ENCODE data around the gene TIMM17A. TPM values are rescaled to one million over a fixed set of nuclear protein-coding genes. Genes with fewer than 3 reads are reported as not detected.

TIMM17A gene
- total and polyA plus RNA-seq, 7 donors = 45.4 to 176 (median 82.6) TPM

DNA sequence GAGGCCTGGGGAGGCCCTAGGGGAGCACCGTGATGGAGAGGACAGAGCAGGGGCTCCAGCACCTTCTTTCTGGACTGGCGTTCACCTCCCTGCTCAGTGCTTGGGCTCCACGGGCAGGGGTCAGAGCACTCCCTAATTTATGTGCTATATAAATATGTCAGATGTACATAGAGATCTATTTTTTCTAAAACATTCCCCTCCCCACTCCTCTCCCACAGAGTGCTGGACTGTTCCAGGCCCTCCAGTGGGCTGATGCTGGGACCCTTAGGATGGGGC lies 60.3 kb downstream of the TIMM17A start:
- no peaks in the 10 kb centered on the region for H3K36me3 ChIP-seq (ENCODE audit: insufficient read depth in 1 of 2, low read depth in 1 of 2)
- ATAC-seq (no peak), DNase-seq (no peak)
- H3K27ac ChIP-seq = no peak overlapping the region
- intact Hi-C loops (cut with DNase I) = no loop called here
- TF ChIP-seq, protein P1, sequence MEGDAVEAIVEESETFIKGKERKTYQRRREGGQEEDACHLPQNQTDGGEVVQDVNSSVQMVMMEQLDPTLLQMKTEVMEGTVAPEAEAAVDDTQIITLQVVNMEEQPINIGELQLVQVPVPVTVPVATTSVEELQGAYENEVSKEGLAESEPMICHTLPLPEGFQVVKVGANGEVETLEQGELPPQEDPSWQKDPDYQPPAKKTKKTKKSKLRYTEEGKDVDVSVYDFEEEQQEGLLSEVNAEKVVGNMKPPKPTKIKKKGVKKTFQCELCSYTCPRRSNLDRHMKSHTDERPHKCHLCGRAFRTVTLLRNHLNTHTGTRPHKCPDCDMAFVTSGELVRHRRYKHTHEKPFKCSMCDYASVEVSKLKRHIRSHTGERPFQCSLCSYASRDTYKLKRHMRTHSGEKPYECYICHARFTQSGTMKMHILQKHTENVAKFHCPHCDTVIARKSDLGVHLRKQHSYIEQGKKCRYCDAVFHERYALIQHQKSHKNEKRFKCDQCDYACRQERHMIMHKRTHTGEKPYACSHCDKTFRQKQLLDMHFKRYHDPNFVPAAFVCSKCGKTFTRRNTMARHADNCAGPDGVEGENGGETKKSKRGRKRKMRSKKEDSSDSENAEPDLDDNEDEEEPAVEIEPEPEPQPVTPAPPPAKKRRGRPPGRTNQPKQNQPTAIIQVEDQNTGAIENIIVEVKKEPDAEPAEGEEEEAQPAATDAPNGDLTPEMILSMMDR (IDR thresholded peaks at IDR 0.05) = no peak
- H3K4me1 ChIP-seq = no peaks in the 10 kb centered on the region
- 84 to 86% (median 85%) methylated on average over 3 of the region's 3 CpGs for WGBS, 3 donors
- H3K4me3 ChIP-seq = no peak overlapping the region
- no peaks in the 10 kb centered on the region for H3K27me3 ChIP-seq (ENCODE audit: insufficient read depth in 3 of 3, low read length in 2 of 3)
- no peaks in the 10 kb centered on the region for H3K9me3 ChIP-seq

DNA sequence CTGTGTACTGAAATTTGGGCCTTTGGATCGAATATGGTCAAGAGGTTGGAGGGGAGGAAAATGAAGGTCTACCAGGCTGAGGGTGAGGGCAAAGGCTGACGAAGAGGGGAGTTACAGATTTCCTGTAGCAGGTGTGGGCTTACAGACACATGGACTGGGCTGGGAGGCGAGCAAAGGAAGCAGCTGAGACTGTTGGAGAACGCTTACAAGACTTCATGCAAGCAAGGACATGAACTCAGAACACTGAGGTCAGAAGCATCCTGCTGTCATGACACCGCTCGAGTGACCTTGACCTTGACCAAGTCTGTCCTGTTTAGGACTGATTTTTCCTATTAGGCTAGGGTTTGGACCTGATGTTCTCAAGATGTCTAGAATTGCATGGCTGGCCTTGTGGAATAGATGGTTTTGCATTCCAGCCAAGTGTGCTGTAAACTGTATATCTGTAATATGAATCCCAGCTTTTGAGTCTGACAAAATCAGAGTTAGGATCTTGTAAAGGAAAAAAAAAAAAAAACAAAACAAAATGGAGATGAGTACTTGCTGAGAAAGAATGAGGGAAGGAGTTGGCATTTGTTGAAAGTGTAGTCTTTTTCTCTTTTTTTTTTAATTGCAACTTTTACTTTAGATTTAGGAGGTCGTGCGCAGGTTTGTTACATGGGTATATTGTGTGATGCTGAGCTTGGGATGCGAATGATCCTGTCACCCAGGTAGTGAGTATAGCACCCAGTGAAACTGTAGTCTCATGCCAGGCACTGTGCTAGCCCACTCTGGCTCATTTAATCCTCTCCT lies 60.9 kb downstream of the TIMM17A start:
- Histone ChIP-seq H3K4me1 (no peaks in the 10 kb centered on the region), H3K27ac (no peak overlapping the region), H3K36me3 (ENCODE audit: insufficient read depth in 1 of 2, low read depth in 1 of 2) (no peaks in the 10 kb centered on the region), H3K4me3 (no peak overlapping the region), H3K9me3 (no peaks in the 10 kb centered on the region), H3K27me3 (ENCODE audit: insufficient read depth in 3 of 3, low read length in 2 of 3) (no peaks in the 10 kb centered on the region)
- DNase-seq = no peak
- no peak for ATAC-seq
- intact Hi-C loops (cut with DNase I) = no loop called here
- TF ChIP-seq, protein P1 (IDR thresholded peaks at IDR 0.05) = no peak
- WGBS, 3 donors = 79 to 85% (median 82%) methylated on average over 9 of the region's 9 CpGs

DNA sequence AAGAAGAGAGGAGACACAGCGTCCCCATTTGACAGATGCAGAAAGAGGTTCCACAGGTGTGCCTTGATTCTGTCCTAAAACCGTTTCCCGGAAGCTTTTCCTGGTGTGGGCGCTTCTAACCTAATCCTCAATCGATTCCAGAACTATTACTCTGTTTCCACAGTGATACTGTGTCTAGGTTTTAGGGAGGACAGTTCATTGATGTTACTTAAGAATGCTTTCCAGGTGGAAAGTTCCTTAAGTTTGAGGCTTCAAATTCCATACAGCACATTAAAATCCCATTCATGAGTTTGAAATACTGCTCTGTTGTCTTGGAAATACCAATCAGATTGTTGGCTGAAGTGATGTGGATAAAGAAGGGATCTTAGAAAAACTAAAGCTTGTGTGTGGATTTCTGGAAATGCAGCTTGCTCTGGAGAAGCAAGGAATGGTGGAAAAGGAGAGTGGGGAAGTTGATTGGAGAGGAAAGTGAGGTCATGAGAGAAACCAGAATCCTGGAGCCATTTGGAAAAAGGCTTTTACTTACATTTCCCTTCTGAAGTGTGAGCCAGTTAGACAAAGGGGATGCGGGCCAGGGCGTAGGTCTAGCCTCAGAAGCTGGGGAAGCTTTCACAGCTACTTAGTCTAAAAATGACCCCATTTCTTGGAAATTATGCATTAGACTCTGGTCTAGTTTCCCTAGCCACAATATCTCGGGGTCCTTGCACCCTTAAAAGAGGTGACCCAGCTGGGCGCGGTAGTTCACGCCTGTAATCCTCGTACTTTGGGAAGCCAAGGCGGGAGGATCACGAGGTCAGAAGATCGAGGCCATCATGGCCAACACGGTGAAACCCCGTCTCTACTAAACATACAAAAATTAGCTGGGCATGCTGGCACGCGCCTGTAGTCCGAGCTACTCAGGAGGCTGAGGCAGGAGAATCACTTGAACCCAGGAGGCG lies 61.8 kb downstream of the TIMM17A start:
- H3K36me3 ChIP-seq (ENCODE audit: insufficient read depth in 1 of 2, low read depth in 1 of 2) = no peaks in the 10 kb centered on the region
- WGBS, 3 donors = 85 to 89% (median 86%) methylated on average over 21 of the region's 21 CpGs
- intact Hi-C loops (cut with DNase I) = no loop called here
- ATAC-seq (no peak), DNase-seq (no peak)
- TF ChIP-seq, protein P1 (IDR thresholded peaks at IDR 0.05) = no peak
- no peak overlapping the region for H3K4me3 ChIP-seq
- H3K27me3 ChIP-seq (ENCODE audit: insufficient read depth in 3 of 3, low read length in 2 of 3) = no peaks in the 10 kb centered on the region
- no peaks in the 10 kb centered on the region for H3K4me1 ChIP-seq
- no peaks in the 10 kb centered on the region for H3K9me3 ChIP-seq
- H3K27ac ChIP-seq = no peak overlapping the region

DNA sequence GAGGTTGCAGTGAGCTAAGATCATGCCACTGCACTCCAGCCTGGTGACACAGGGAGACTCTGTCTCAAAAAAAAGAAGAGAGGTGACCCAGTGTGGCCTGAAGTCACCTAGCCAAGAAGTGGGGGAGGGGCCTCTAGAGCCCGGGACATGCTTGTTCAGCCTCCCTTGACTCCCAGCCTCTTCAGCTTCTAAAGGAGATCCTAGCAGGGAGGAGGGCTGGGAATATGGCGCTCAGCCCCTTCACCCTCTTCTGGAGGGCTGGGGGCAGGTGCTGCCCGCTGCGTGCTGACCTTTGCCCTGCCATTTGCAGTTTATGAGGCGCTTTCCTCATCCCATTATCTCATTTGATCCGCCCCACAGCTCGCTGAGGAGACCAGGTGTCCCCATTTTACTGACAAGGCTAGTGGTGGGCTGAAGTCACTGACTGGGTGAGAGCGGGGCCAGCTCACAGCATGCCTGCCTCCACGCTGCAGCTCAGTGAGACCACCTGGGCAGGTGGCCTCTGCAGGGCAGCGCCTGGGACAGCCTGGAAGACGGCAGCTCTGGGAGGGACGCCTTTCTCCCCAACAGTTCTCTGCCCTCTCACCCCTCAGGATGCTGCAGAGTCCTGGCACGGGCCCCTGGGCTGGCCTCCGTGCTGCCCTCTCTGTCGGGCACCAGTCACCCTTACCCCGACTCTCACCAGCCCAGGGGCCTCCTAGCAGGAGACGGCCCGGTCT lies 62.6 kb downstream of the TIMM17A start:
- intact Hi-C loops (cut with DNase I) = no loop called here
- H3K4me3 ChIP-seq = no peak overlapping the region
- TF ChIP-seq, protein P1 (IDR thresholded peaks at IDR 0.05) = no peak
- no peaks in the 10 kb centered on the region for H3K27me3 ChIP-seq (ENCODE audit: insufficient read depth in 3 of 3, low read length in 2 of 3)
- WGBS, 3 donors = 60 to 67% (median 60%) methylated on average over 16 to 18 of the region's 18 CpGs
- ATAC-seq = peak in 1 of 4 donors; percentile 18
- H3K9me3 ChIP-seq = no peaks in the 10 kb centered on the region
- H3K27ac ChIP-seq = no peak overlapping the region
- no peaks in the 10 kb centered on the region for H3K36me3 ChIP-seq (ENCODE audit: insufficient read depth in 1 of 2, low read depth in 1 of 2)
- no peak for DNase-seq
- no peaks in the 10 kb centered on the region for H3K4me1 ChIP-seq

Measured in psoas muscle (tissue), 8 donors.